ENCODE measurements around the gene COL18A1.
A peak's percentile ranks its signal among the peaks of the same experiment; 100 is the strongest.

COL18A1 gene

DNA sequence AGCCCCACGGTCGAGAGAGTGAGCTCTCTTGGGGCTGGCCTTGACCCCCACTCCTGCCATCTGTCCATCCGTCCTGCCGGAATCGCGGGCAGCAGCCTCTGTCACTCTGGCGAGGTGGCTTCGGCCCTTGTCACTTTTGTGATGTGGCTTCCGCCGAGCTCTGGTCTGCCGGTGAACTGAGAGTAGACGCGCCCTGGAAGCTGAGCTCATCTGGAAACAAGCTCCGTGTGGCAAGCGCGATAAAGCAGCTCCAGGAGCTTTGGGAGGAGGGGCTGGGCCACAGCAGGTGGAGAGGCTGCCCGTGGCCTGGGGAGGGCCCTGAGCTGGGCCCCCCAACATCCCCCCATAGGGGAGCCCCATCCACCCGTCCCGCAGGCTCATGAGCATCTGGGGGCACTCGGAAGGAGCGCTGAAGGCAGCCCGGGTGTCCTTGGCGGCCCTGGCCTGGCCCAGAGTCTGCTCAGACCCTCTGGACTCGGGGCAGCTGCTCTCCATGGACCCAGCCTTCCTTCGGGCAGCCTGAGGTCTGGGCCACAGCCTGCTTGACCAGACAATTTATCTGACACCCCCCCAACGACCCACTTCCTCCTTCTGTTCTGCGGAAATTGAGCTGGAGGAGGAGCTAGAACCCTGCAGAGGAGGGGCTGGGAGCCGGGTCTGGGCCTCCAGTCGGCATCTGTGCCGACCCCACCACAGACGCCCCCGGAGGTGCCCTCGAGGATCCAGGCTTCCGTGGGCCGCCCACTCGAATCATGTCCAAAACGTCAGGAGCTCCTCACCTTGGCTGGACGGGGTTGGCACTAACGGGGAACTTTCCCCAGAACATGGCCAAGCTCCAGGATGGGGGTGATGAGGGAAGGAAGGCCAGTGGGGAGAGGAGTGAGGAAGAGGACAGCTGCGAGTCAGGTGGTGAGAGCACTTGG is 78.2 kb downstream of the COL18A1 start:
- no peaks in the 10 kb centered on the region for H3K36me3 ChIP-seq (ENCODE audit: control insufficient read depth in 4 of 4, insufficient read depth in 4 of 4, low read length in 3 of 4)
- H3K27me3 ChIP-seq (replicated peaks in 2 of 5; ENCODE audit: control insufficient read depth in 4 of 5, insufficient read depth in 5 of 5, low read length in 4 of 5), result no peaks in the 10 kb centered on the region
- H3K27ac ChIP-seq (ENCODE audit: insufficient read depth in 1 of 2, low read depth in 1 of 2, low read length in 2 of 2, poor library complexity in 1 of 2, severe bottlenecking in 2 of 2), result peak overlapping the region in 1 of 2 experiments; percentile 70
- CTCF ChIA-PET, result interaction anchor here (0.9 to 1.9 kb wide), 7 partner anchors 9 to 343 kb away, joined by 3 to 6 read pairs (median 5); no protein-coding TSS in a partner anchor
- H3K4me1 ChIP-seq (ENCODE audit: control extremely low read depth in 1 of 4, control insufficient read depth in 4 of 4, insufficient read depth in 4 of 4, low read length in 3 of 4), result peaks cover 0 to 35% (median 30%) of the 10 kb centered on the region in 4 experiments
- WGBS (ENCODE audit: insufficient coverage), result 16% methylated on average over 32 of the region's 40 CpGs
- no peaks in the 10 kb centered on the region for H3K9me3 ChIP-seq (ENCODE audit: control extremely low read depth in 1 of 5, control insufficient read depth in 4 of 5, insufficient read depth in 2 of 5, low read depth in 1 of 5, low read length in 4 of 5)
- peak; percentile 71 to 90 (median 90) for DNase-seq
- H3K4me3 ChIP-seq (ENCODE audit: control insufficient read depth in 1 of 7, extremely low read depth in 1 of 7, insufficient read depth in 4 of 7, low read depth in 2 of 7, low read length in 6 of 7), result peak overlapping the region in 6 of 7 experiments; percentile 11 to 70 (median 38)
- POLR2A ChIA-PET, result interaction anchor here (1.0 kb wide), 1 partner anchor 19 kb away, joined by 3 read pairs; no protein-coding TSS in a partner anchor

DNA sequence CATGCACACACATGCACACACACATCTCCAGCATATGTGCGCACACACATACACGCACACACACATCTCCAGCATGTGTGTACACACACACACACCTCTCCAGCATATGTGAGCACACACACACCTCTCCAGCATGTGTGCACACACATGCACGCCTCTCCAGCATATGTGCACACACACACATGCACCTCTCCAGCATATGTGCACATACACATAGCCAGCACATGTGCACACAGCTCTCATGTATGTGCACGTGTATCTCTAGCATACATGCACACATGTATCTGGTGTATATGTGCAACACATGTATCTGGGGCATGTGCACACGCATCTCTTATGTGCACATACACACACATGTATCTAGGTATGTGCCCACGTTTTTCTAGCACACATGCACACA is 79.4 kb downstream of the COL18A1 start:
- no peaks in the 10 kb centered on the region for H3K36me3 ChIP-seq (ENCODE audit: control insufficient read depth in 4 of 4, insufficient read depth in 4 of 4, low read length in 3 of 4)
- H3K9me3 ChIP-seq (ENCODE audit: control extremely low read depth in 1 of 5, control insufficient read depth in 4 of 5, insufficient read depth in 2 of 5, low read depth in 1 of 5, low read length in 4 of 5), result no peaks in the 10 kb centered on the region
- peaks cover 0 to 25% (median 20%) of the 10 kb centered on the region in 4 experiments for H3K4me1 ChIP-seq (ENCODE audit: control extremely low read depth in 1 of 4, control insufficient read depth in 4 of 4, insufficient read depth in 4 of 4, low read length in 3 of 4)
- no peak overlapping the region for H3K4me3 ChIP-seq (ENCODE audit: control insufficient read depth in 1 of 7, extremely low read depth in 1 of 7, insufficient read depth in 4 of 7, low read depth in 2 of 7, low read length in 6 of 7)
- POLR2A ChIA-PET, result no interaction called here
- no peaks in the 10 kb centered on the region for H3K27me3 ChIP-seq (replicated peaks in 2 of 5; ENCODE audit: control insufficient read depth in 4 of 5, insufficient read depth in 5 of 5, low read length in 4 of 5)
- no peak overlapping the region for H3K27ac ChIP-seq (ENCODE audit: insufficient read depth in 1 of 2, low read depth in 1 of 2, low read length in 2 of 2, poor library complexity in 1 of 2, severe bottlenecking in 2 of 2)
- no peak for DNase-seq
- CTCF ChIA-PET, result no interaction called here
- WGBS (ENCODE audit: insufficient coverage), result 85% methylated on average over 4 of the region's 6 CpGs

DNA sequence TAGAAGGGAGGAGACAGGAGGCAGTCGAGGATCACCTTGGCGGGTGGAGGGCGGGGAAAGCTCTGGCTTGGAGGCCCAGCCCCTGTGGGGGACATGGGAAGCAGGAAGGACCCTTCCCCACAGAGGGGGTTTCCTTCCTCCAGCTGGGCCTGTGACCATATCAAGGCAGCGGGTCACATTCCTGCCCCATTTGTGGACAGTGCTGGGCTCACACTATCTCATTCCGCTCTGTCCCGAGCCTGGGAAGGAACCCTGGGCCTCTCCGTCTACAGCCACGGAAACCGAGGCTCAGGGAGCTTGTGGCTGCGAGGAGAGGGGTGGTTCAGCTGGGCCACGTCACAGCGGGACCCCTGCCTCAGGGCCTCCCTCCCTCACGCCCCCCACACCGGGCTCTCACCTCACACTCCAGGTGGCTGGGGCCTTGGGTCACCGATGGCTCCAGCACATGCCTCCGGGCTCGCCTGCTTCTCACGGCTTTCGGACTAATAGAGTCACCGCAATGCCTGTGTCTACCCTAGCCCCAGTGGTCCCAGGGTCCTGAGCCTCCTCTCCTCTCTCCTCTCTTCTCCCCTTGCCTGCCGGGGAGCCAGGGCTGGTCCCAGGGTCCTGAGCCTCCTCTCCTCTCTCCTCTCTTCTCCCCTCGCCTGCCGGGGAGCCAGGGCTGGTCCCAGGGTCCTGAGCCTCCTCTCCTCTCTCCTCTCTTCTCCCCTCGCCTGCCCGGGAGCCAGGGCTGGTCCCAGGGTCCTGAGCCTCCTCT is 80.9 kb downstream of the COL18A1 start:
- ChIA-PET CTCF (interaction anchor here (0.5 kb wide), 1 partner anchor 180 kb away, joined by 3 read pairs; no protein-coding TSS in a partner anchor), POLR2A (no interaction called here)
- Histone ChIP-seq H3K27ac (ENCODE audit: insufficient read depth in 1 of 2, low read depth in 1 of 2, low read length in 2 of 2, poor library complexity in 1 of 2, severe bottlenecking in 2 of 2) (no peak overlapping the region), H3K4me3 (ENCODE audit: control insufficient read depth in 1 of 7, extremely low read depth in 1 of 7, insufficient read depth in 4 of 7, low read depth in 2 of 7, low read length in 6 of 7) (no peak overlapping the region), H3K27me3 (replicated peaks in 2 of 5; ENCODE audit: control insufficient read depth in 4 of 5, insufficient read depth in 5 of 5, low read length in 4 of 5) (no peaks in the 10 kb centered on the region), H3K4me1 (ENCODE audit: control extremely low read depth in 1 of 4, control insufficient read depth in 4 of 4, insufficient read depth in 4 of 4, low read length in 3 of 4) (peaks cover 0 to 34% (median 19%) of the 10 kb centered on the region in 4 experiments), H3K9me3 (ENCODE audit: control extremely low read depth in 1 of 5, control insufficient read depth in 4 of 5, insufficient read depth in 2 of 5, low read depth in 1 of 5, low read length in 4 of 5) (no peaks in the 10 kb centered on the region), H3K36me3 (ENCODE audit: control insufficient read depth in 4 of 4, insufficient read depth in 4 of 4, low read length in 3 of 4) (no peaks in the 10 kb centered on the region)
- over 99% methylated on average over 23 of the region's 25 CpGs for WGBS (ENCODE audit: insufficient coverage)
- DNase-seq, result no peak

DNA sequence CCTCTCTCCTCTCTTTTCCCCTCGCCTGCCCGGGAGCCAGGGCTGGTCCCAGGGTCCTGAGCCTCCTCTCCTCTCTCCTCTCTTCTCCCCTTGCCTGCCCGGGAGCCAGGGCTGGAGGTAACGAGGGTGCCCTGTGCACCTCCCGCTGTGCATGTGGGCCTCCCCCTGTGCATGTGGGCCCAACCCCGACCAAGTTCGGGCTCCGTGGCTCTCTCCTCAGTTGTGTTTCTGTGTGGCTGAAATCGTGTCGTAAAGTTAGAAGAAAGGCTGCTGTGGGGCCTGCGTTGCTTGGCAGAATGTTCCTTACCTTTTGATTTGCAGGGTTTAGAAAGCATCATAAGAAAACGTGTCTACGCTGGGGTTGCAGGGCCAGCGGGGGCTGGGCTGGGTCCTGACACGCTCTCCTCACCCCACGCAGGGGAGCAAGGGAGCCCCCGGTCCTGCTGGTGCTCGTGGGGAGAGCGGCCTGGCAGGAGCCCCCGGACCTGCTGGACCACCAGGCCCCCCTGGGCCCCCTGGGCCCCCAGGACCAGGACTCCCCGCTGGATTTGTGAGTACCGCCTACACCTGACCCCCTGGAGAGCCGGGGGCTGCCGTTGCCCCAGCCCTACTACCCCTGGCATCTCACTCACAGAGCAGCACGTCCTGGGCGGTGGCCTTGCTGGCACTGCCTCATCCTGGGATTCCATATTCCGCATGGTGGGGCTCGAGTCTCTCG is 81.6 kb downstream of the COL18A1 start:
- Histone ChIP-seq H3K4me1 (ENCODE audit: control extremely low read depth in 1 of 4, control insufficient read depth in 4 of 4, insufficient read depth in 4 of 4, low read length in 3 of 4) (peaks cover 0 to 36% (median 19%) of the 10 kb centered on the region in 4 experiments), H3K27me3 (replicated peaks in 2 of 5; ENCODE audit: control insufficient read depth in 4 of 5, insufficient read depth in 5 of 5, low read length in 4 of 5) (no peaks in the 10 kb centered on the region), H3K27ac (ENCODE audit: insufficient read depth in 1 of 2, low read depth in 1 of 2, low read length in 2 of 2, poor library complexity in 1 of 2, severe bottlenecking in 2 of 2) (no peak overlapping the region), H3K4me3 (ENCODE audit: control insufficient read depth in 1 of 7, extremely low read depth in 1 of 7, insufficient read depth in 4 of 7, low read depth in 2 of 7, low read length in 6 of 7) (no peak overlapping the region), H3K9me3 (ENCODE audit: control extremely low read depth in 1 of 5, control insufficient read depth in 4 of 5, insufficient read depth in 2 of 5, low read depth in 1 of 5, low read length in 4 of 5) (no peaks in the 10 kb centered on the region), H3K36me3 (ENCODE audit: control insufficient read depth in 4 of 4, insufficient read depth in 4 of 4, low read length in 3 of 4) (no peaks in the 10 kb centered on the region)
- WGBS (ENCODE audit: insufficient coverage), result 95% methylated on average over 26 of the region's 29 CpGs
- POLR2A ChIA-PET, result no interaction called here
- CTCF ChIA-PET, result no interaction called here
- no peak for DNase-seq

DNA sequence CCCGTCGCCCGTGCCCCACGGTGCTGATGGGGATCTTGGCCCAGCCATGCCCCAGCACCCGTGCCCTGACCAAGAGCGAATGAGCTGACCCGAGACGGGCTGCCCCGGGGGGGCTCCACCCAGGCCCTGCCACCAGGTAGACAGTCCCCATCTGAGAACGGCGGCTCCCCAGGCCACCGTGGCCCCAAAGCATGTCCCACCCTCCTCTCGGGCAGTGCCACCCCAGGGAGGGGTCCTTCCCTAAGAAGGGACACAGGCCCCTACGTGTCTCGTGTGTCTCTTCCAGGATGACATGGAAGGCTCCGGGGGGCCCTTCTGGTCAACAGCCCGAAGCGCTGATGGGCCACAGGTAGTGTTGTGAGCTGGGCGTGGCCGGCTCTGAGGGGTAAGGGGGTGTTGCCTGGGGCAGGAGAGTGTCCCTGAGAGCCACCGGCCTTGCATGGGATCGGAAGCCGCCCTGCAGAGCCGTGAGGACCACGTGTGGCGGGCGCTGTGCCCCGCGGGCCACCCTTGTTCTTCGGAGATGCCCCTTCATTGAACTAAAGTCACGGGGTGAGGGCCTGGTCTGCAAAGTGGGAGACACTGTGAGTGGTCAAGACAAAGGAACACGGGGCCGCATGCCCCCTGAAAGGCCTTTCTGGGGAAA is 82.3 kb downstream of the COL18A1 start:
- no peak overlapping the region for H3K27ac ChIP-seq (ENCODE audit: insufficient read depth in 1 of 2, low read depth in 1 of 2, low read length in 2 of 2, poor library complexity in 1 of 2, severe bottlenecking in 2 of 2)
- H3K4me3 ChIP-seq (ENCODE audit: control insufficient read depth in 1 of 7, extremely low read depth in 1 of 7, insufficient read depth in 4 of 7, low read depth in 2 of 7, low read length in 6 of 7), result no peak overlapping the region
- peaks cover 0 to 32% (median 16%) of the 10 kb centered on the region in 4 experiments for H3K4me1 ChIP-seq (ENCODE audit: control extremely low read depth in 1 of 4, control insufficient read depth in 4 of 4, insufficient read depth in 4 of 4, low read length in 3 of 4)
- POLR2A ChIA-PET, result no interaction called here
- DNase-seq, result no peak
- no peaks in the 10 kb centered on the region for H3K9me3 ChIP-seq (ENCODE audit: control extremely low read depth in 1 of 5, control insufficient read depth in 4 of 5, insufficient read depth in 2 of 5, low read depth in 1 of 5, low read length in 4 of 5)
- H3K36me3 ChIP-seq (ENCODE audit: control insufficient read depth in 4 of 4, insufficient read depth in 4 of 4, low read length in 3 of 4), result no peaks in the 10 kb centered on the region
- WGBS (ENCODE audit: insufficient coverage), result 97% methylated on average over 24 of the region's 33 CpGs
- H3K27me3 ChIP-seq (replicated peaks in 2 of 5; ENCODE audit: control insufficient read depth in 4 of 5, insufficient read depth in 5 of 5, low read length in 4 of 5), result no peaks in the 10 kb centered on the region
- CTCF ChIA-PET, result no interaction called here

DNA sequence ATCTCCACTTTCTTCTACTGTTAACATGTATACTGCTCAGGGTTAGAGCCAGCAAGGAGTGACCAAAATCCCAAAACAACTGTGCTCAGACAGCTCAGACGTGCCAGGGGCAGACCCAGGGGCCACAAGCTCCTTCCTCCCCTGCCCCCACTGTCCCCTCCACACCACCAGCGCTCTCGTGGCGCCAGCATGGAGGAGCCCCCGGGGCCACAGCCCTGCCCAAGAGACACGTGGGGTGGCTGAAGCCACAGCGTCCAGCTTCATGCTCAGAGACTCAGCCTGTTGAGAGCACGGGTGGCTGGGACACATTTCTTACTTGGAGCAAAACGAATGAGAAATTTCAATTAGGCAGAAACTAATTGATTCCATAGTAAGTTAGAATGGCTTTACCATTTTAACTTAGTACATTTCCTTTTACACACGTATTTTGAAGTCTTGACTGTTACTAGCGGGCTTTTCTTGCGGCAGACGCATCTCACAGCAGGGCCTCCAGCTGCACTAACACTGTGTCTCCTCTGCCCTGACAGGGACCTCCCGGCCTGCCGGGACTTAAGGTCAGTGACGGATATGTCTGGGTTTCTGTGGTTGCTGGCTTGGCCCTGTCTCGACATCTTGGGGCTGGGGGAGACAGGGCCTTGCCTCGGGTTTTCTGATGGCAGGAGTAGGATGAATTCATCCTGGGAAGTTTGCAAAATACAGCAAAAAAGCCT is 83.1 kb downstream of the COL18A1 start:
- Histone ChIP-seq H3K27me3 (replicated peaks in 2 of 5; ENCODE audit: control insufficient read depth in 4 of 5, insufficient read depth in 5 of 5, low read length in 4 of 5) (no peaks in the 10 kb centered on the region), H3K27ac (ENCODE audit: insufficient read depth in 1 of 2, low read depth in 1 of 2, low read length in 2 of 2, poor library complexity in 1 of 2, severe bottlenecking in 2 of 2) (no peak overlapping the region), H3K36me3 (ENCODE audit: control insufficient read depth in 4 of 4, insufficient read depth in 4 of 4, low read length in 3 of 4) (no peaks in the 10 kb centered on the region), H3K9me3 (ENCODE audit: control extremely low read depth in 1 of 5, control insufficient read depth in 4 of 5, insufficient read depth in 2 of 5, low read depth in 1 of 5, low read length in 4 of 5) (no peaks in the 10 kb centered on the region), H3K4me3 (ENCODE audit: control insufficient read depth in 1 of 7, extremely low read depth in 1 of 7, insufficient read depth in 4 of 7, low read depth in 2 of 7, low read length in 6 of 7) (no peak overlapping the region), H3K4me1 (ENCODE audit: control extremely low read depth in 1 of 4, control insufficient read depth in 4 of 4, insufficient read depth in 4 of 4, low read length in 3 of 4) (peaks cover 0 to 24% (median 9%) of the 10 kb centered on the region in 4 experiments)
- 93% methylated on average over 17 of the region's 18 CpGs for WGBS (ENCODE audit: insufficient coverage)
- CTCF ChIA-PET, result no interaction called here
- no peak for DNase-seq
- POLR2A ChIA-PET, result no interaction called here

Measured in common myeloid progenitor, CD34-positive (primary cell).